GM18520 (cell line): ENCODE results near the gene SCAMP5.

Experiments used
- ATAC-seq: cut with Tn5 transposase; IDR thresholded peaks from one replicate; pipeline ENCODE4 v1.9.1; 2021; ENCODE audit not compliant: unreplicated experiment

The SCAMP5 gene

DNA sequence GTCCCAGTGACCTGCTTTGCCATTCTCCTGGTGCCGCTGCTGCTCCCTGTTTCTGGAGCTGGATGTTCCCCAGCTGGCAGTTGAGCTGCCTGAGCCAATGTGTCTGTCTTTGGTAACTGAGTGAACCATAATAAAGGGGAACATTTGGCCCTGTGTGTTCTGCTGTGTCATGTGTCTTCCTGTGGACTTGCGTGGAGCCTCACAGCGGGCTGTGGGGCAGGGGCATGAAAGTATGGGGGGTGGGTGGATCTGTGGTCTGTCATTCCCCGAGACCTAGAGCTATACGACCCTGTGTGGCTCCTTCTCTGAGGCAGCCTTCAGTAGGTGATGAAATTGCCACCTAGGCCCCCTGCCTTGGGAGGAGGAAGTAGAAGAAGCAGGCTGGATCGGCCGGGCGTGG, 26.0 kb downstream of the SCAMP5 start:
- ATAC-seq = no peak

DNA sequence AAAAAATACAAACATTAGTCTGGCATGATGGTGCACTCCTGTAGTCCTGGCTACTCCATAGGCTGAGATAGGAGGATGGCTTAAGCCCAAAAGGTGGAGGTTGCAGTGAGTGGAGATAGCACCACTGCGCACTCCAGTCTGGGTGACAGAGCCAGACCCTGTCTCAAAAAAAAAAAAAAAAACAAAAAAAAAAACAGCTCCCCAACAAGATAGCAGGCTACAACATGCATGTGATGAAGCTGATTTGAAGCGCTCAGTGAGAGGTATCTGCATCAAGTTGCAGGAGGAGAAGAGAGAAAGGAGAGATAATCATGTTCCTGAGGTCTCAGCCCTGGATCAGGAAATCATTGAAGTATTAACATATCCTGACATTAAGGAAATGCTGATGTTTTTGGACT, 27.4 kb downstream of the SCAMP5 start:
- ATAC-seq = no peak

DNA sequence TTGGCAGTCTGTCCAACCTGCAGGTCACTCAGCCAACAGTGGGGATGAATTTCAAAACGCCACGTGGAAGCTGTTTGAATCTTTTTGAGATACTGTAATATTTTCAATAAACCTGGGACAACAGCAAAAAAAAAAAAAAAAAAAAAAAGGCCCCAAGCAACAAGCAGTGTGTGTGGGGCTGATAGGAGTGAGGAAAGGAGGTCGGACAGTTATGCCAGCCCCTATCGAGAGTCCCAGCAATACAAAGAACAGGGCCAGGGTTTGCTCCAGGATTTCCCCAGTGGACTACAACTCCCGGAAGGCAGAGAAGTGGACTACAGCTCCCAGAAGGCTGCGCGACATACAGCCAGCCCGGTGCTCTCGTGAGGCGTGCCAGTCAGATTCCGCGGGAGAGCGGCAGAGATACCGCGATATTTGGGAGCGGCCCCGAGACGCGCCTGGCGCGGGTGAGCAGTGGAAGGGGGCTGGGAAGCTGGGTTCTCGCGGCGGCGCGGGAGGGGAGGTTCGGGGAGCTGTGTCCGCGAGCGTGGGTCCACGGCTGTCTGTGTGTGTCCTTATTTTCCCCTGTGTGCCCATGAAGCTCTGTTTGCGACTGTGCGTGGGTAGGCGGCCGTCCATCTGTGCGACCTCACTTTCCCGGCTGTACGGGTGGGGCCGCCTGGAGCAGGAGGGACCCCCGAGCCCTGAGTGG, 28.0 kb downstream of the SCAMP5 start, which contains the start of gene PPCDC:
PPCDC (plus strand) TSS at position 410 of the 691 bp plus-strand sequence. CDS start 4,729 bp downstream, outside the sequence.
- peak; percentile 95 for ATAC-seq

DNA sequence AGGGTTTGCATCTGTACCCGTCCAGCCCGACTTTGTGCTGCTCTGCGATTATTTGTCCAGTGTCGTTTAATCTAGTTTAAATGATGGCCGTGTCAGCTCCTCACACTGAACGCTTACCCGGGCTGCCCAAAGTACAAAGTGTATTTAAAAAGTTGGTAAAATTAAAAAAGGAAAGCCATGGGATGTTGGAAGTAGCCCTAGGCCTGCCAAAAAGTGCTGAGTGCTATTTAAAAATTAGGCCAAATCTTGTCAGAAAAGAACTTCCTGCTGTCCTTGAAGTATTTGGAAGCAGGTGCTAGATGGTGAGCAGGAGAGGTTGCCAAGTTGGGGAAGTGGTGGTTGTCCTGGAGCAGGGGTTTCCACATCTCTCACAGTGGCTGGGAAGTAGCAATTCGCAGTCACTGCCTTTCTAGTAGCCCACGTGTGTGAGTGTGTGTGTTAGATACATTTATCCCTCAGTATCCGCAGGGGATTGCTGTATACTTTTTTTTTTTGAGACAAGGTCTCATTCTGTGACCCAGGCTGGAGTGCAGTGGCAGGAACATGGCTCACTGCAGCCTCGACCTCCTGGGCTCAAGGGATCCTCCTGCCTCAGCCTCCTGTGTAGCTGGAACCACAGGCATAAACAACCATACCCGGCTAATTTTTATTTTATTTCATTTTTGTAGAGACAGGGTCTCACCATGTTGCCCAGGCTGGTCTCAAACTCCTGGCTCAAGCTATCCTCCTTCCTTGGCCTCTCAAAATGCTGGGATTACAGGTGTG, 28.7 kb downstream of the SCAMP5 start:
- ATAC-seq = no peak

DNA sequence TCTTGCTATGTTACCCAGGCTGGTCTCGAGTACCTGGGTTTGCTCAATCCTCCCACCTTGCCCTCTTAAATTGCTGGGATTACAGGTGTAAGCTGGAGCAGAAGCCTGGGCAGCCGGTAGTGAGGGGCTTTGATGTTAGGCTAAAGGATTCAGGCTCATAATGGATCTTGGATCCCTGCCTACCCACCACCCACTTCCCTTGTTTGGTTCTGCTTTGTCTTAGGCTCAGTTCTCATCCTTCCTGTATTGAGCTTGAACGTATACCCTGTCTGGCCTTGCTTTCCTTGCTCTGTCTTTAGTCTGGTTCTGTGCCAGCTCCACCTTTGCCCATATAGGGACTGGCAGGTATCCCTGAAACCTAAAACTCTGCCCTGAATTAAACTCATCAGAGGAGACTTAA, 29.7 kb downstream of the SCAMP5 start:
- no peak for ATAC-seq

DNA sequence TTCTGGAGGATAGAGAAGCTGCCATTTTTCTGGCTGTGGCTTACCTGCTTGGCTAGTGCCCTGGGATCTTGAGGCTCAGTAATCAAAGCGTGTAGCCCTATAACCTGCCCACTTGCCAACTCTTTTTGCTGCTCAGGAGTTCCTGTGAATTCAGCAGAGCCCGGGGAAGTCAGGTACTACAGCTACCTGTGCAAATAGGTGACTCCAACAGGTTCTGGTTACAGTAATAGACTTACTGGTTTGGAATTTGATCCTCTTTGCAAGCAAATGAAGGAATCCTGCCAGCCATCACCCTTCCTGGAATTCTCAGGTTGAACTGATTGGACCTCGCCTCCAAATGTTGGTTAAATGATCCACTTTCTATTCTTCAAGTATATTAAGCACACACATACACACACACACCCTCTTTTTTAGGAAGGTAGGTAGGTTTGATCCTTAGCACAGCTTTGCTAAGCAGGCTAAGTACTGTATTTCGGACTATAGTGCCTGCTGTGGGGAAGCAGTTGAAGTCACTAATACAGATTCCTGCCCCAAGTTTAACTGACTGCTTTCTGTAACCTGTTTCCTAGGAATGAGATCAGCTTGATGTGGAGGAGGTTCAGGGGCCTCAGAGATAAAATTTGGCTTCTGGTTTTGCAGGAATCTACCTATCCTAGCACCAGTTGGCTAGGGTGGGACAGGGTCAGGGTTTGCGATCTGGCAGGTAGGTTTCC, 30.3 kb downstream of the SCAMP5 start:
- ATAC-seq = no peak

DNA sequence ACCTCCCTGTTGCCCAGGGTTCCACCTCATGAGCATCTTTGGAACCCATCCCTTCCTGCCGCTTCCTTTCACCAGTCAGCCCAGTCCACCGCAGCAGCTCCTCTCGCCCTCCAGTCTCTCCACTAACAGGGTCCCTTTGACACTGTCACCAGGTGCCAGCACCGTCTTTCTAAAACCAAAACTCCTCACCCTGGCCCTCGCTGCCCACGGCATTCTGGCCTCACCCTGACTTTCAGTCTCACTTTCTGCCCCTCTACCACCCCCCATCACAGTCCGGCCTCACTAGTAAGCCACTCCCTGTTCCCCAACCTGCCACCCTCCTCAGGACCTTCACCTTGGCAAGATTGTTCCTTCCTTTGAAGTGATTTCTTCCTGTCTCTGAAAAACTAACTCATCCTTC, 32.2 kb downstream of the SCAMP5 start:
- ATAC-seq = no peak

DNA sequence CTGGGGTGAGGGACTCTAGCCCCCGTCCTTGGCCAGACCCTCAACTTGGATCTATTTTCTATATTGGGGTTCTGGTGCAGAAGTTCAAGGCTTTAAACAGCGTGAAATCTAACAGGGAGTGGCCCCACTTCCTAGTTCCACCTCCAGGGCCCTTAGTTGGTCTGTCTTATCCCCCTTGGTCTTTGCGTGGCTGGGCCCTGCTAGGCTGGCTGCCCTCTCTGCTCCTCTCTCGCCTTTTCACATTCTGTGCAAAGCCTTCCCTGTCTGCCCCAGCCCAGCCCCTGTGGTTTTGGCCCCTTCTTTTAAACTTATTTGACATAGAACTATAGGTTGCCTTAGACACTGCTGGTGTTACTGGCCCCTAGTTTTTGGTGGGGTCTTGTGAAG, 33.6 kb downstream of the SCAMP5 start:
- ATAC-seq = no peak

DNA sequence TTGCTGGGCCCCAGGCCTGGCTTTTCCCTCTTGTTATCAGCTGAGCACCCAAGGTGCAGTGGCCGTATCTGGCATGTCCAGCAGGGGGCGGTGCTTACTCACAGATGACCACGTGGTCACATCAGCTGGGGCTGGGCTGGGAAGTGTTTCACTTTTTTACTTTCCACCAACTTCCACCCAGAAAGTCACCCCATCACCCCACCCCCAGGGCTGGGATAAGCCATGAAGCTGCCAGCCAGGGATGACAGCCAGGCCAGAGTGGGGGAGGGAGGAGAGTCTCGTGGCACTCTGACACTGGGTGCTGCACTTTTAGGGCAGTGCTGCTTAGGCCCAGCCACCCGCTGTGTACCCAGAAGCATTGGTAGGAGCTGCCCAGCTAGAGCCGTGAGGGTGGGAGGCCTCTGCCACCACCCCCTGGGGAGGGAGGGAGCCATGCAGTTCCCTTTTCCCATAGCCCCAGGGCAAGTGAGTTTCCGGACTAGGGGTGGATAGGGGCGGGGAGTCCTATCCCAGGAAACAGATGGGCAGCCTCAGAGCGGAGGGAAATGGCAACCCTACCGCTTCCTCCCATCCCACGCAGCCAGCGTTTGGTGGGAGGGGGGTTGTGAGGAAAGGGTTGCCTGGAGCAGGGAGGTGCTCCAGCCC, 34.1 kb downstream of the SCAMP5 start:
- ATAC-seq = peak; percentile 59

DNA sequence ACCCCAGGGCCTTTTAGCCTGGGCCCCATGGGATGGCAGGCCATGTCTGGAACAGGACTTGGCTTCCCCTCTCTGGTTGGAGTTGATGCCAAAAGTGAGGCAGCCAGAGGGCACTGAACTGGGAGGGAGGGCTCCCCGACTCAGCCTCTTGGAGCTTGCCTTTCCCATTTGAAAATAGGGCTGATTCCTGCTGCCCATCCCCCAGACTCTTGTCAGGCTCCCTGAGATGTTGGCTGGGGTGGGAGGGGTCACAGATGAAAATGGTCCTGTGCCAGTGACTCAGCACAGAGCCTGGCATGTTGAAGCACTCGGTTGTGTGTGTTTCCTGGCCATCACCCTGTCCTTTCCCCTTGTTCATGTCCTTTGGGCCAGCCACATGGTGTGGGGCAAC, 34.7 kb downstream of the SCAMP5 start:
- ATAC-seq = no peak

DNA sequence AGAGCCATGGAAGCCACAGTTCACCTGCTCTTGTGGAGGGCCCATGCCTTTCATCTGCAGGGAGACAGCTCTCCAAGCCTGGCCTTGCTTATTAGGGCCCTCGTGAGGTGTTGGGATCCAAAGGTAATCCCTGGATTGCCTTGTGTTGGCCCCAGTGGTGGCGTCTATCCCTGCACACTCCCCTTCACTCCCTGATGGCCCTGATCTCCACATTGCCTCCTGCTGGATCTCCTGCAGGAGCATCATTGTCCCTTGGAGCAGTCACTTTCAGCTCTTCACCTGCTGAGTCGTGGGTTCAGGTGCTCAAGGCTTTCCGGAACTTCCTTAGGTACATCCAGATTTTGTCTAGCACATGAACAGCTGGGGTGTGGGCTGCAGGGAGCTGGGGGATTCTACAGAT, 35.1 kb downstream of the SCAMP5 start:
- no peak for ATAC-seq

DNA sequence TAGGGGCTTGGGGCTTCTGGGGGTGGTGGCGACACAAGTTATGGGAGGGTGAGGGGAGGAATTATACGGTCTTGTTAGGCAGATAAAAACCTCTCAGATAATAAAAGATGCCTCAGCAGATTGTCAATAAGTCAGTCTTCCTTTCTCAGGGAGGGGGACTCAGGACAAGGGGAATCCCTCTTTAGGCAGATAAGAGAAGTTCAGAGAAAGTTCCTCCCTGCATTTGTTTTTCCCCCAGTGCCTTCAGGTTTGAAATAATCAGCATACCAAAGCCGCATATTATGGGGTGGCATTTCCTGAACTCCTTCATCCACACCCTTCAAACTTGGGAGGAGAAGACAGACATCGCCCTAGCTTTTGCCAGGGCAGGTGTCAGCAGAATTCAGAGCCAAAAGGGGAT, 36.5 kb downstream of the SCAMP5 start:
- no peak for ATAC-seq

DNA sequence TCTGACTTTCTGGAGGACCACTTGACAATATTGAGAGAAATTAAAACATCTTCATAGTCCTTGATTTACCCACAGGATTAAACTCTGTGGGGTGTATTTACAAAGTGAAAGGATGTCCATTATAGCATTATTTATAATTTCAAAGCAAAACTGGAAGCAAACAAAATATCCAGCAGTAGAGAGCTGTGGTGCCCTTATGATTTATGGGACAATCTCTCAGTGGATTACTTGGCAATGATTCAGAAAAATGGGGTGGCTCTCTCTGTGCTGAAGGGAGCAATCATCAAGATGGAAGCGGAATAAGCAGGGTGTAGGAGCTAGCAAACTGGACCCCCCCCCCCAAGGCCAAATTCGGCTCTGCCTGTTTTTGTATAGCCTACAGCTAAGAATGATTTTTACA, 37.0 kb downstream of the SCAMP5 start:
- no peak for ATAC-seq

DNA sequence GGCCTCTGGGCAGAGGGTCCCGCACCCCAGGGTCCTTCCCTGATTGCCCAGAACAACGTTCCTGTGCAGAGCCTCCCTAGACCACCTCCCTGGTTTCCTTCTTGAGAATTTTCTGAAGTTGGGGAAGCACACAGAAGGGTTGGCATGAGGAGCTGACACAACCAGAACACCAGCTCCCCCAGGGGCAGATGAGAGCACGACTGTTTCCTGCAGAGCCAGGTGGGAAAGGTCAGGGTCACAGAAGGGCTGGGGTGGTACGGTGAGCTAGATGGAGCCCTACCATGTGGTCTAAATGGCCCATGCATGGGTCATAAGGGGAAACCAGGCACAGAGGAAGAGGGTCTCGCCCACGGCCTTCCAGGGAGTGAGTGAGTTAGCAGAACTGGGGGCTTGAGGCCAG, 38.4 kb downstream of the SCAMP5 start:
- ATAC-seq = no peak

DNA sequence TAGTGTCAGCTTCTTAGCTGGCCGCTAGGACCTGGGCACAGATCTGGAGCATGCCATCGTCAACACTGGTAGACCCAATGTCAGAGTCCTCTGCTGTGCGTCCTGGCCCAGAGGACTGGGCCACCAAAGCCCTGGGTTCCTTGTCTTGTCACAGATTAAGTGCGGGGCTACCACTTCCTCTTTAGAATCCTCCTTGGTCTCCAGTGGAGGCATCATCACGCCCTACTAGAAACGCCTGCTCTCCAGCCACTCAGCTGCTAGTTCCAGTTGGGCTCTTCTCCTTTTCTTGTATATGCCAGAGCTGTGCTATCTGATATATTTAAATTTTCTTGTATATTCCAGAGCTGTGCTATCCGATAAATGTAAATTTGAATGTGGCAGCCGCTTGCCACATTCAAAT, 39.3 kb downstream of the SCAMP5 start:
- no peak for ATAC-seq

DNA sequence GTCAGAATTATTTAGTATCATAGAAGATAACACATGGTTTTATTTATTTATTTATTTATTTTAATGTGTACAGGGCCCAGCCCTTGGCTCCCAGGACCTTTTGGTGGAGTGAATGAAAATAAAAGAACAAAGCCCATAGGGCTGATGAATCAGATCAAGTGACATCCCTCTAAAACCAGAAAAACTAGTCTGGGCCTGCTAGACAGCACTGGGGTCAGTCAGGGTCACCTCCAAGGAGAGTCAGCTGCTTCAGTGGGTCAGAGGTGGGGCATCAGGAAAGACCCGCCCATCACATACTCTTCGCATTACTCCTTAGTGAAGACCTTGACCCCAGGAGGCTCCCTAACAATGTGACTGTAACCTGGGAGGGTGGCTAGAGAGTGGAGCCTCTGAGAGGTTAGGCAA, 40.9 kb downstream of the SCAMP5 start:
- ATAC-seq = no peak

DNA sequence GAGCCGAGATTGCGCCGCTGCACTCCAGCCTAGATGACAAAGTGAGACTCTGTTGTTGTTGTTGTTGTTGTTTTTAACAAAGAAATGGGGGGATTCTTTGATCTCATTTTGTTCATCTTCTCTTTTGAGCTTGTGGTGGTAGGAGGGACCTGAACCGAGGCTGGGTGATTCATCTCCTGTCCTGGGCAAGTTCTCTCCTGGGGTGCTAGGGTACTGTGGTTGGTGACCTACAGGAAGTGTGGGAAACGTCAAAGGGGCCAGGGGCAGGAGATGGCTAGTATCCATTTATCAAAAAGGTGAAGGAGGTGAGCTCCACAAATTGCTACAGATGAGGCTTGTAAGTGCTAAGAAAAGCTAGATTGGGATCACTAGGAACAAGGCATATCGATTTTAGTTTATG, 42.3 kb downstream of the SCAMP5 start:
- ATAC-seq = no peak

DNA sequence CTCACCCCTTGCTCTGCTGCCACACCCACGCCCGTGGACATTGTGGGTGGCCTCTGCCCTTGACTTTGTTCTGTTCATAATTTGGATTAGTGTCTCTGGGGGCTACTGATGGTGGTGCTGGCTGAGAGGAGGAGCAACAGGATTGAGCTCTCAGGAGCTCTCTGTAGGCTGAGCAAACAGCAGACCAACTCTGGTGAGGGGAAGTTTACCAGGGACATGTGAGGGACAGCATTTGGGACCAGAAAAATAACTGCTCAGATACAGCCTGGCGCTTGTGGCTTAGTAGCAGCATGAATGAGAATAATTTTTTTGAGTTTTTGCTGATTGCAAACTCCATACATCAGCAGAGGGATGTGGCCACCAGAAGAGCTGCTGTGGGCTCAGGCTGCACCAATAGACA, 42.9 kb downstream of the SCAMP5 start:
- ATAC-seq = no peak

DNA sequence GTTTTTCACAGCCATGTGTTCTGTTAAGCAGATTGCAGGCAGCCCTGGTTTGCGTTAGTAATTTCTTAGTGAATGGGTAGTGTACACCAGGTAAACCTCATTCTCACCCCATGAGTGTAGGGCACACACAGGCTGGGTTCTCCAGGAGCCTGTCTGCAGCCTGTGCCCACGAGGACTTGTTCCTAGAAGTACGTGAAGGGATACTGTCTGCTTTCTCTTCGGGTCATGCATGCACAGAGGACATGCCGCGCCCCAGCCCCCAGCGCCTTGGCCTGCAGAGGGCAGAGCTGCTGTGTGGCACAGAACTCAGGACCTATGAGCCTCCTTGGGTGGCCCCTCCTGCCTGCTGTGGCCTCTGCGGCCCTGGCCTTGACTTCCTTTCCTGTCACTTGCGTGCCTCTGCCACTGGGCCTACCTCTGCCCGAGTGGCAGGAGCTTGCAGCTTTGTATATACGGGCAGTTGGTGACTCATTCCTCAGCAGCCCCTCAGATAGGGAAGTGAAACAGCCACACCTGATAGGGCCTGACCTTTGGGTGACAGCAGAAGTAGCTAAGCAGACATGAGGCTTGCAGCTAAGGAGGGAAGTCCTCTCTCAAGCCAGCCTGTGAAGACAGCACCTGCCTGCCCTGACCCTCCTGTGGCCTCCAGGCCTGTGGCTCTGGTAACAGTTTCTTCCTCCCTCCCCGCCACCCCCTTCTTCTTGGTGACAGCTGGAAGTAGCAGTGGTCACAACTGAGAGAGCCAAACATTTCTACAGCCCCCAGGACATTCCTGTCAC, 47.6 kb downstream of the SCAMP5 start:
- peak; percentile 71 for ATAC-seq

DNA sequence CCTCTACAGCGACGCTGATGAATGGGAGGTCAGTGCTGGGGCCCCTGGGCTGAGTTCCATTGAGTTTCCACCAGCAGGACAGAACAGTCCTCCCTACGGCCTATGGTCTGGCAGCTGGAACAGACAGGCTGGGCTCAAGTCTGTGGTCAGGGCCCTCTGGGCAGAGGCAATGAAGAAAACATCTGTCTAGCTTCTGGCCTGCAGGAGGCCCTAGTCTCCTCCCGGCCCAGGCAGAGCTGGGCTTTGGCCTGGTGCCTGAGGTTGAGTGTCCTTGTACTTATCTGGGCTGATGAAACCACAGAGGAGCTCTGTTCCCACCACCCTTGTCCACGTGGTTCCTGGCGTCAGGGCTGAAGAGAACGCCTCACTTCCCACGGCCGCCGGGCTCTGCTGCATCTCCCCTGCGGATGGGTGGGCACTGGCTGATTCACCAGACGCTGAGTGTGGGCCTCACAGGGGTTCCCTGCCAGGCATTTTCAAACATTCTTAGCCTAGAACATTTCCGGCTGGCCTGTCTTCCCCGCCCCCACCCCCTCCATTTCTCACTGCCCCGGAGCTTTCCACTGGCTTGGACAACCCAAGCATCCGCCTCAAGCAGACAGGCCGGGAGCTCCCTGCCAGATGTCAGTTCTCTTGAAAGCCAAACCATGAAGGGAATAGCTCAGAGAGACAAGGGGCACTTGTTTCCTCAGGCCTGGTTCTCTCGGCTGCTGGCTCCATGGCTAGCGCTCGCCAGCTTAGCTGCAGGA, 48.3 kb downstream of the SCAMP5 start:
- ATAC-seq = peak; percentile 26
